ENCODE measurements around the gene B3GAT1.

DNA sequence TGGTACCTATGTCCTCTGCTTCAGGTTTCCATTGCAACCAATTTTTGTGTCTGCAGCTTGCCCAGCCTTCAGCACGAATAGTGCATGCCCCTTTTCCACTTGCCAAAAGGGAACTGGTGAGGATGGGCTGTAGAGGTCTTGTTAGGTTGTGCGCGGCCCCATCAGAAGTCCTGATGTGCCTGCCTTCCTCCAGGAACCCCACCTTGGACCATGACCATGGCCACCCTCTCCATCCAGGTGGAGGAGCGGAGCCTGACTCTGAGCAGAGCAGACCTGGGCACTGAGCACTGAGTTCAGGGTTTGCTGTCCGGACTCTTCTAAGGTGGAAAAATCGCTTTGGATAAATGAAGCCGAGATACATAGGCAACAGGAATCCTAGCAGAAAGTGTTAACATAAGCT is 73.4 kb downstream of the B3GAT1 start:
- no peak for TF ChIP-seq EZH2 (IDR thresholded peaks at IDR 0.05; ENCODE audit: insufficient read depth, poor library complexity, severe bottlenecking)
- TF ChIP-seq EZH2phosphoT487 (IDR thresholded peaks at IDR 0.05; ENCODE audit: insufficient read depth, low read depth), result no peak

Data from GM23248 (cell line).